Fibroblast of the conjunctiva (primary cell): ENCODE measurements around the gene P2RX6.
A peak's percentile ranks its signal among the peaks of the same experiment; 100 is the strongest.
"Not testable (repeated sequence)": the region's sequence is repeated elsewhere in the genome, so short reads cannot be mapped to it uniquely, and the experiment has no call there.

Experiments
- DNase-seq: peaks from one replicate; pipeline ENCODE4 v3.0.0-alpha.2; 2010; ENCODE audit warnings: low read depth

P2RX6 gene

GRCh38 chr22:21014726-21015465 is at the start of gene P2RX6:
Gene P2RX6 (plus strand): TSS chr22:21015165. CDS start chr22:21015175, 10 bp downstream.
- DNase-seq = peak; percentile 34

- no peak for DNase-seq
Measured at GRCh38 chr22:20965888-20966855, 48.8 kb upstream of the P2RX6 start.

- no peak for DNase-seq
Measured at GRCh38 chr22:20966883-20967696, 47.9 kb upstream of the P2RX6 start, which contains the start of gene AIFM3. Gene AIFM3 (plus strand): TSS chr22:20967255. CDS start chr22:20967945, 690 bp downstream.

- no peak for DNase-seq
Measured at GRCh38 chr22:20967697-20968211, 47.2 kb upstream of the P2RX6 start.

- DNase-seq = no peak
Measured at GRCh38 chr22:20968281-20968977, 46.5 kb upstream of the P2RX6 start.

GRCh38 chr22:20970939-20971657 is 43.9 kb upstream of the P2RX6 start:
- DNase-seq = no peak

GRCh38 chr22:20972014-20972694 is 42.8 kb upstream of the P2RX6 start:
- not testable (repeated sequence) for DNase-seq

- DNase-seq = no peak
Measured at GRCh38 chr22:20972933-20973577, 41.9 kb upstream of the P2RX6 start.

- DNase-seq = no peak
Measured at GRCh38 chr22:20973634-20974286, 41.2 kb upstream of the P2RX6 start.

- no peak for DNase-seq
Measured at GRCh38 chr22:20974336-20974955, 40.5 kb upstream of the P2RX6 start.

GRCh38 chr22:20975541-20976290 is 39.2 kb upstream of the P2RX6 start:
- DNase-seq = no peak

- no peak for DNase-seq
Measured at GRCh38 chr22:20976291-20976877, 38.6 kb upstream of the P2RX6 start.

- no peak for DNase-seq
Measured at GRCh38 chr22:20977019-20977418, 37.9 kb upstream of the P2RX6 start.

GRCh38 chr22:20977516-20978170 is 37.3 kb upstream of the P2RX6 start:
- DNase-seq = no peak

GRCh38 chr22:20978419-20978818 is 36.5 kb upstream of the P2RX6 start:
- no peak for DNase-seq

- DNase-seq = peak; percentile 65
Measured at GRCh38 chr22:20979243-20979809, 35.6 kb upstream of the P2RX6 start.
